ENCODE results near the gene PKHD1. TPM values are rescaled to one million over a fixed set of nuclear protein-coding genes. Genes with fewer than 3 reads are reported as not detected.
"Not testable (repeated sequence)": the region's sequence is repeated elsewhere in the genome, so short reads cannot be mapped to it uniquely, and the experiment has no call there.

Gene PKHD1
- total RNA-seq, 1 donor from 2014 or later, result not detected

GRCh38 chr6:51865996-51866395, 221.4 kb downstream of the PKHD1 start:
- DNase-seq (ENCODE audit: low read depth, low spot score), result no peak

GRCh38 chr6:51865176-51865575, 222.2 kb downstream of the PKHD1 start:
- no peak for DNase-seq (ENCODE audit: low read depth, low spot score)

- DNase-seq (ENCODE audit: low read depth, low spot score), result no peak
Observed at GRCh38 chr6:51857134-51857533, 230.3 kb downstream of the PKHD1 start.

- no peak for DNase-seq (ENCODE audit: low read depth, low spot score)
Observed at GRCh38 chr6:51856508-51856907, 230.9 kb downstream of the PKHD1 start.

GRCh38 chr6:51855310-51856082, 231.9 kb downstream of the PKHD1 start:
- DNase-seq (ENCODE audit: low read depth, low spot score), result peak; percentile 8

GRCh38 chr6:51854876-51855275, 232.5 kb downstream of the PKHD1 start:
- no peak for DNase-seq (ENCODE audit: low read depth, low spot score)

GRCh38 chr6:51854347-51854746, 233.1 kb downstream of the PKHD1 start:
- no peak for DNase-seq (ENCODE audit: low read depth, low spot score)

GRCh38 chr6:51853109-51853508, 234.3 kb downstream of the PKHD1 start:
- DNase-seq (ENCODE audit: low read depth, low spot score), result not testable (repeated sequence)

GRCh38 chr6:51846531-51846930, 240.9 kb downstream of the PKHD1 start:
- DNase-seq (ENCODE audit: low read depth, low spot score), result no peak

GRCh38 chr6:51844336-51844735, 243.1 kb downstream of the PKHD1 start:
- DNase-seq (ENCODE audit: low read depth, low spot score), result no peak

- DNase-seq (ENCODE audit: low read depth, low spot score), result no peak
Observed at GRCh38 chr6:51843456-51844056, 243.9 kb downstream of the PKHD1 start.

- DNase-seq (ENCODE audit: low read depth, low spot score), result no peak
Observed at GRCh38 chr6:51842804-51843378, 244.5 kb downstream of the PKHD1 start.

- DNase-seq (ENCODE audit: low read depth, low spot score), result no peak
Observed at GRCh38 chr6:51842061-51842803, 245.2 kb downstream of the PKHD1 start.

GRCh38 chr6:51841626-51842025, 245.8 kb downstream of the PKHD1 start:
- DNase-seq (ENCODE audit: low read depth, low spot score), result no peak

GRCh38 chr6:51839726-51840374, 247.6 kb downstream of the PKHD1 start:
- DNase-seq (ENCODE audit: low read depth, low spot score), result no peak

GRCh38 chr6:51830666-51831065, 256.7 kb downstream of the PKHD1 start:
- DNase-seq (ENCODE audit: low read depth, low spot score), result no peak

- no peak for DNase-seq (ENCODE audit: low read depth, low spot score)
Observed at GRCh38 chr6:51827580-51827979, 259.8 kb downstream of the PKHD1 start.

- no peak for DNase-seq (ENCODE audit: low read depth, low spot score)
Observed at GRCh38 chr6:51824940-51825339, 262.5 kb downstream of the PKHD1 start.

GRCh38 chr6:51820555-51820954, 266.9 kb downstream of the PKHD1 start:
- DNase-seq (ENCODE audit: low read depth, low spot score), result no peak

GRCh38 chr6:51818520-51819022, 268.8 kb downstream of the PKHD1 start:
- no peak for DNase-seq (ENCODE audit: low read depth, low spot score)

GRCh38 chr6:51817832-51818231, 269.6 kb downstream of the PKHD1 start:
- DNase-seq (ENCODE audit: low read depth, low spot score), result no peak

Data from pulmonary artery endothelial cell (primary cell).